HG03558 (cell line): ENCODE measurements around the gene UBE2D4.
"Not testable (repeated sequence)": the region's sequence is repeated elsewhere in the genome, so short reads cannot be mapped to it uniquely, and the experiment has no call there.

Source experiments
- ATAC-seq: cut with Tn5 transposase; IDR thresholded peaks from one replicate; pipeline ENCODE4 v1.9.1; 2021; ENCODE audit warnings: moderate number of reproducible peaks; ENCODE audit not compliant: unreplicated experiment; ENCODE audit errors: extremely low read depth

The UBE2D4 gene

GRCh38 chr7:43956027-43956426 lies 29.8 kb downstream of the UBE2D4 start:
- ATAC-seq = no peak

GRCh38 chr7:43960933-43961332 lies 34.7 kb downstream of the UBE2D4 start:
- ATAC-seq = no peak

DNA sequence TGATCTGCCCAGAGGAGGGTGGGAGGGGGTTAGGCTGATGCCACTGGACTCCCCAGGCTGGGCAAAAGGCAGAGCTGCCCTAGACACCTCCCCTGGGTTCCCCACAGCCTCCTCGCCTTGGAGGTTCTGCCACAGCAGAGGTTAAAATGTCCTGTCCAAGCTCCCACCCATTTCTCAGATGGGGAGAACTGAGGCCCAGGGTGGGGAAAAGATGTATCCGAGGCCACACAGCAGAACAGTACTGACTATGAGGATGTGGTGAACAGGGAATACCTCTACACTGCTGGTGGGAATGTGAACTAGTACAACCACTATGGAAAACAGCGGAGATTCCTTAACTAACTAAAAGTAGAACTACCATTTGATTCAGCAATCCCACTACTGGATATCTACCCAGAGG lies 40.2 kb downstream of the UBE2D4 start:
- ATAC-seq = not testable (repeated sequence)

GRCh38 chr7:43968172-43969040 lies 42.2 kb downstream of the UBE2D4 start:
- ATAC-seq = not testable (repeated sequence)

- not testable (repeated sequence) for ATAC-seq
Measured at GRCh38 chr7:43969586-43969985, 43.4 kb downstream of the UBE2D4 start.

GRCh38 chr7:43970698-43971097 lies 44.5 kb downstream of the UBE2D4 start:
- not testable (repeated sequence) for ATAC-seq

GRCh38 chr7:43974033-43974573 lies 47.9 kb downstream of the UBE2D4 start:
- not testable (repeated sequence) for ATAC-seq

- not testable (repeated sequence) for ATAC-seq
Measured at GRCh38 chr7:43974725-43975482, 48.7 kb downstream of the UBE2D4 start.

GRCh38 chr7:43977525-43977924 lies 51.3 kb downstream of the UBE2D4 start:
- no peak for ATAC-seq

DNA sequence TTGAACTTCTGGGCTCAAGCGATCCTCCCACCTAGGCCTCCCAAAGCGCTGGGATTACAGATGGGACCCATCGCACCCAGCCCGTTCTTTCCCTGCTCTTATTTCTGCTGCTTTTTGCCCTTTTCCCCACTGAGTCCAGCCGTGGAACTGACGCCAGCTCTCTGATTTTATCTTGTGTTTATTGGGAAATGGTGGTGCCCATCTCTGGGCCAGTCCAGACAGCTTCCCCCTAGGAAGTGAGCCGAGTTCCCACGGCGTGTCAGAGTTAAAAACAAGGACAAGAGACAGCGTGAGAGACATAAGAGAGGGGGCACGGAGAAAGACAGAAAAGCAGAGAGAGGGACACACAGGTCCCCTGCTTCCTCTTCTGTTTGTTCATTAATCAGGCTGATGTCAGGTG lies 51.9 kb downstream of the UBE2D4 start:
- not testable (repeated sequence) for ATAC-seq

GRCh38 chr7:43982848-43983247 lies 56.6 kb downstream of the UBE2D4 start:
- not testable (repeated sequence) for ATAC-seq

DNA sequence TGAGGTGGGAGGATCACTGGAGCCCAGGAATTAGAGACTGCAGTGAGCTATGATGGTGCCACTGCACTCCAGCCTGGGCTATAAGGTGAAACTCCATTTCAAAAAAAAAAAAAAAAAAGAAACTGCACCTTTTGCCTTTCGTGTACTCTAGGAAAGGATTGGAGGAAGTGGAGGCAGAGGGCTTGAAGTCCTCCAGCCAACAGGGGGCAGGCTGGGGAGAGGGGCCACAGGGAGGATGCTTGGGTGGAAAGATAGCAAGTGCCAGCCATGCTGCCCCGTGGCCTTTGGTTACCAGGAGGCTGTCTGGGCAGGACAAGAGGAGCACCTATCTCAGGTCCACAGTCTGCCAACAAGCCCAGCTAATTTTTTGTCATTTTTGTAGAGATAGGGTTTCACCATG lies 57.5 kb downstream of the UBE2D4 start:
- ATAC-seq = not testable (repeated sequence)

DNA sequence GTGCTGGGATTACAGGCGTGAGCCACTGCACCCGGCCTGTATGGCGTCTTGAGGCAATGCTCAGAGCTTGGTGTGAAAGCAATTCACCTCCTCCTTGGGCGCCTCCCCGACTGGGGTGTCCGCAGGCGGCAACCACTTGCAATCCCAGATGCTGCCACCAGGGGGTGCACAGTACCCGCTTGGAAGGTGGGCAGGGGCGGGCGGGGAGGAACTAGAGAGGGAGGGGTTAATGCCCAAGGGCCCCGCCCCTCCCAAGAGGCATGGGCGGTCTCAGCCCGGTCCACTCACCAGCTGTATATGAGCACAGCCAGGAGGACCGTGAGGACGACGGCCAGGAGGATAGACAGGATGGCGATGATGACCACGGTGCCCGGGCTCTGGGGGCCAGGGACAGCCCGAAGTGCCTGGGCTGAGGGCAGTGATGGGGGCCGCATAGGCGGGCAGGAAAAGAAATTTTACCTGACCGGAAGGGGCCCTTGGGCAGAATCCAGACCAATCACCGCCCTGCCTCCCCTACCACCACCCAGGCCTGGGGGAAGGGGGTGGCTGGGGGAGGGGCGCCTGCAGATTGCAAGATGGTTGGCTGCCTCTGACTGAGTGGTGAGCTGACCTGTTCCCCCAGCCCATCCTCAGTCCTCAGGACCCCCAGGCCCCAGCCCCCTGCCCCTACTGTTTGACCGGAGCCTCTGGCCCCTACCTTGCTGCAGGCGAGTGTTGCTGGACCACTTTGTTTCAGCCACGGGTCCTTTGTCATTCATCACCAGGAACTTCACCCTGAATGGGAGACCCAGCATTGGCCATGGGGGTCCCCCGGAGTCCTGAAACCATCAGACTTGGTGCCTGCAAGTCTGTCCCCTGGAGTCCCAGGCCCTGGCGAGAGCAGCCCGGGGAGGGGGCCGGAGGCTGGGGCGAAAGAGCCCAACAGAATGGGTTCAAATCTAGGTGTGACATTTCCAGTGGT lies 59.9 kb downstream of the UBE2D4 start:
- not testable (repeated sequence) for ATAC-seq

DNA sequence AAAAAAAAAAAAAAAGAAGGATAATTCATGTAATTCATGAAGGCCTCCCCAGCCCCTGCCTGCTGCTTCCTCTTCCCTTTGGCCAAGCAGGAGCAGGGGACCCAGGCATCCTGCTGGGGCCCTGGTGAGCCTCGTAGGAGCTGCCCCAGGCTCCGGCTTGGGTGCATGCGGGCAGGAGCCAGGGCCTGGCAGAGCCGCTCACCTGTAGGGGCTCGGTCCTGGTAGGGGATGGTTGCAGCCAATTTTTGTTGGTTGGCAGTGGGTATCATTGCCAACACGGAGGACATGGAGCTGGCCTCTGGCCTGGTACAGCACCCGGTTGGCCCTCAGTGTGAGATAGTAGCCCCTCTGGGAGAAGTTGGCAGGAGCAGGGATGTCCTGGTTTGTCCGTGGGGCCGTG lies 61.2 kb downstream of the UBE2D4 start:
- not testable (repeated sequence) for ATAC-seq

- not testable (repeated sequence) for ATAC-seq
Measured at GRCh38 chr7:43990011-43990585, 63.9 kb downstream of the UBE2D4 start.

GRCh38 chr7:43990829-43991228 lies 64.6 kb downstream of the UBE2D4 start:
- ATAC-seq = not testable (repeated sequence)

GRCh38 chr7:43992896-43993295 lies 66.7 kb downstream of the UBE2D4 start:
- peak; percentile 72 for ATAC-seq

- not testable (repeated sequence) for ATAC-seq
Measured at GRCh38 chr7:43994681-43995080, 68.4 kb downstream of the UBE2D4 start.

- ATAC-seq = not testable (repeated sequence)
Measured at GRCh38 chr7:43997532-43997931, 71.3 kb downstream of the UBE2D4 start, which contains the start of gene SPDYE1. Gene SPDYE1 (plus strand): TSS chr7:43997897. CDS start chr7:43999950, 2,053 bp downstream.
